GM19397 (cell line): ENCODE results near the gene ARHGAP21.

ENCODE experiments used
- ATAC-seq: cut with Tn5 transposase; IDR thresholded peaks from one replicate; pipeline ENCODE4 v1.9.1; 2021; ENCODE audit warnings: mild to moderate bottlenecking, moderate library complexity; ENCODE audit not compliant: unreplicated experiment

Gene ARHGAP21

DNA sequence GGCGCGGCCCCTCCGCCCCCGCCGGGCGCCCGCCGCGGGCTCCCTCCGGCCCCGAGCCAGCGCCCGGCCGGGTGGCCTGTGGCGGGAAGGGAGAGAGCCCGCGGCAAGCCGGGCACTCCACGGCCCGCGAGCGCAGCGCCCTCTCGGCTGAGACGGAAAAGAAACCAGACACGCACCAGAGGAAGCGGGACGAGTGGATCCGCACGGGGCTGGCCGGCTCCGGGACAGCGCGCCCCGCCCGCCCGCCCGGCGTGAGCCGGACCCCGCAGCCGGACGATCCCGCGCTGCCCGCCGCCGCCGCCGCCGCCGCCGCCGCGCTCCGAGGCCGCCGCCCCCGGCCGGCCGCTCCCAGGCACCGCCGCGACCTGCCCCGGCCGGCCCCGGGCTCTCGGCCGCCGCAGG is 300 bp downstream of the ARHGAP21 start:
- peak; percentile 33 for ATAC-seq

DNA sequence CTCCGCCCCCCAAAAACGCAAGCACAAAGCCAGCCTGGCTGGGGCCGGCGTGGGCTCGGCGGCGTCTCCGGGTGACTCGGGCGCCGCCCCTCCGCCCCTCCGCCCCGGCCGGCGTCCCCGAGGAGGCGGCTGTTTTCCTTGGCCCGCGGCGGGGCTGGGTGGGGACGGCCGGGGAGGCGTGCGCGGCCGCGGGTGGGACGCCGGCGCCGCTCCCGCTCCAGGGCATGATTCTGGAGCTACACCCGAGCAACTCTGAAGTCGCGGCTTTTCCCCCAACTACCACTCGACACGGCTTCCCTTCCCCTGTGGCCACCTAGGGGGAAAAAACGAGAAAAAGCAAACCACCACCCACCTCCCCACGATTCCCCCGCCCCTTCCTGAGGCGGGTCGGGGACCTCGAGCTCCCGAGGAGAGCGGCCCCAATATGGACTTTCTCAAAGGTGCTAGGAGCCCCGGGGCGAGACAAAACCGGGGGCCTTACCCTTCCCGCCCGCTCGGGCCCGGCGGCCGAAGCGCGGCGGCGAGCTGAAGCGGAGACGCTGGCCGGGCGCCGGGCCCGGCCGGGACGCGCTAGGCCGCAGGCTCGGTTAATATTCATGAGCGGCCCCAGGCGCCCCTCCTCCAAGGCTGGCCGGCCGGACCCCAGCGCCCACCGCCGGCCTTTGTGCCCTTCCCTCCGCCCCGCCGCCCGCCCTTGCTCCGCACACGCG is 856 bp downstream of the ARHGAP21 start:
- ATAC-seq, result peak; percentile 33

DNA sequence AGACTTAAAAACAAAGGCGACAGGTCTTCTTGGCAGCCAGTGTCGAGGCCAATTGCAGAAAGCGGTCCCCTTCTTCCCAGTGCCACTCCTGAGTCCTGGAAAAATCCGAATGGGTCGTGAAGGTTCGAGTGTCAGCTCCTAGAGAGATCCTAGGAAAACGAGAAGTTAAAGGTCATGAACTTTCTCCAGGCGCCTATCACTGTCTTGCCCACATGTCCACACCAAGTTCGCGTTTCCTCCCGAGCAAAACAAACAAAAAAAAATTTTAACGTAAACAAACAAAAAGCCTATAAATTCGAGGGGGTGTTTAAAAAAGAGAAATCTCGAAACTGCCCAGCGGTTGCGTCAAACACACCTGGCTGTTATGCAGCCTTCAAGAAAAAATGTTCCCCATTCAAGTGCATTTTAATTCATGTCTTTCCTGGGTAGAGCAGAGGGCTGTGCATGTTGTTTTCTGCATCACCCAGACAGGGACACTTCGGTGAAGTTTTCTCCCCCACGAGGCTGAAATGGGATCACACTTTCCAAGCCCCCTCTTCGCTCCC is 1.5 kb downstream of the ARHGAP21 start:
- ATAC-seq, result no peak

DNA sequence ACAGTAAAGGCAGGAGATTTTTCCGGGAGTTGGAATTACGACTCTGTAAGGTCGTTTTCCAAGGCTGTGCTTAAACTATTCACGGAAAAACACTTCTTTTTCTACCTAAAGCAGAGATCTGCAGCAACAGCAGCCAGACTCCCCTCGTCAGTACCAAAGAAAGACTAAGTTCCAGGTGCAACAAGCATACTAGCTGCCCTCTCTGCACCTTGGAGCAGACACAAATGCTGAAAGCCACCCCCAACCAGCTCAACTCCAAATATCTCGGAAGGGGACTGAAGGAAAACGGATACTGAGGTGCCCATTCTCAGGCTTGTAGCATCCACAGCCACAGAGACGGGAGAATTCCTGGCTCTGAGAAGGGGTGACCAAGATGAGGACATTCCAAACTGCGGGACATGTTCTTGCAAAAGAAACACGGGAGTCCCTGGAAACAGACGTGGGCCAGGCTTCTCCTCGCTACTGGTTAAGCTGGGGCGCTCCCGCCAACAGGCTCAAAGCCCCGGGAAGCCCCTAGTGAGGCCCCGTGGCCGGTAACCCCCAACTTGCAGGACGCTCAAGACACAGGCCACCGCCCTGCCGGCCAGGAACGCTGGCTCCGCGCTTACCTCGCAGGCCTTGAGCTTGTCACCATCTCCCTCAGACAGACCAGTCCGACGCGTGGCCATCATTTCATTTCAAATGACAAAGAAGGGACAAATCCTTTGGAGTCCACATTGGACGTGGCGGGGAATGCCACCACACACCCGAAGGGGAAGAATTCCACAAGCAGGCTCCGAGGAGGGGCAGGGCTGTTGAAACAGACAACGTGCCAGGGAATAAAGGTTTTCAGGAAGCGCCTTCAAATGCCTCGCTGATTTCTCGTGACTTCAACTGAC is 2.2 kb downstream of the ARHGAP21 start:
- ATAC-seq, result no peak

DNA sequence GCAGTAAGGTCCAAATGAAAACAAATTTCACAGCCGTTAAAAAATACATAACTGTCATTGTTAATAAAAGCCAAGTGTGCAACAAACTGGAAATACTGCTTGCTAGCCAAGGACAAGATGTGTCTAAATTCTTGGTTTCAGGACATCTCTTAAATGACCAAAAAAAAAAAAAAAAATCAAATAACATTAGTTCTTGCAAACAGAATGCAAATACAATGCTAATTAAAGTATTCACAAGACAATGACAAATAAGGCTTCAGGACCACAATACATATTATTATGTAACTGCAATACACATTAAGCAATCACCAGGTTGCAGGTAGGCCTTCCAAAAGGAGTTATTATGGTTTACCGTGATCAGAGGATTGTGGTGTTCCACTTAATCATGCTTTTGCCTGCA is 3.6 kb downstream of the ARHGAP21 start:
- ATAC-seq, result no peak

DNA sequence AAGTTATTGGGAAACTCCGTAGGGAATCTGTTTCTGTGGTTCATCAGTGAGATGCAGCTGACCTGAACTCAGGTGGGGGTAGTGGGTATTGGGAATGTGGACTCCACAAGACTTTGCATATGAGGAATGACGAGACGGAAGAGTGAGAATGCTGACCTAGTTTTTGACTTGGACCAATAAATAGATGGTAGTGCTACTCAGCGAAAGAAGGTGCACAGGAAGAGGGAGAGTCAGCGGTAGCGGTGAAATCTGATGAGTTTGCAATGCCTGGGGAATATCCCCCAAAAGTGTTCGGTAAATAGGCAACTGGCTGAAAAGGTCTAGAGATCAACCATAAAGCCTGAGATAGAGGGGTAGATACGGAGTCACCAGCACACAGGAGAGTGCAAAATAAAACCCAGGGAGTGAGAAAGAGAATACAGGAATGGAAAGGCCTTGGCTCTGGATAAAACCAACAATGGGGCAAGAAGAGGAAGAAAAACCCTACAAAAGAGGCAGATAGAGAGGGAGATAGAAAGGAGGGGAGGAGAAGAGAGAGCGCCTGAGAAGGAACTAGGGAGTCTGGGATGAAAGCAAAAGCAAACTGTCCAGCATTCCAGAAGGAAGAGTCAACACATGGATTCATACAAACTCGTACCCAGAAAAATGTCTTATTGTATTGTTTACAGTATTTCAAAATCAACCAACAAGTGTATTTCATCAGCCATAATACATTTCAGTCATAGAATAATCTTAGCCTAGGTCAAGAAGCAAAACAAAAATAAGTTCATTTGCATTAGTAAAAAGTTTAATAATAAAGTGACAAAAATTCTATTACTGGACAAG is 5.4 kb downstream of the ARHGAP21 start:
- ATAC-seq, result no peak

DNA sequence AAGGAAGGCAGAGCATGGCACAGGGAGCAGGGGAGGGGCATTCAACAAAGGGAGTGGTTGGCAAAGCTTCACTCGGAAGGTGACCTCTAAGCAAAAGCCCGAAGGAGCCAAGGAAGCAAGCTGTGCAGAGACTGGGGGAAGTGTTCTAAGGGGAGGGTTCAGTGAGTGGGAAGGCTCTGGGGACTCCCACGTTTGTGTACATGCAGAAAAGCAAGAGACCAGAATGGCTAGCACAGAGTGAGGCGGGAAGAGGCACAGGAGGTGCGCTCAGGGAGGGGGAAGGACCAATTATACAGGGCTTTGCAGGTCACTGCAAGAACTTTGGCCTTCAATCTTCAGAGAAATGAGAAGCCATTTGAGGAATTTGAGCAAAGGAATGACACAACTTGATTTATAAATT is 7.4 kb downstream of the ARHGAP21 start:
- no peak for ATAC-seq

DNA sequence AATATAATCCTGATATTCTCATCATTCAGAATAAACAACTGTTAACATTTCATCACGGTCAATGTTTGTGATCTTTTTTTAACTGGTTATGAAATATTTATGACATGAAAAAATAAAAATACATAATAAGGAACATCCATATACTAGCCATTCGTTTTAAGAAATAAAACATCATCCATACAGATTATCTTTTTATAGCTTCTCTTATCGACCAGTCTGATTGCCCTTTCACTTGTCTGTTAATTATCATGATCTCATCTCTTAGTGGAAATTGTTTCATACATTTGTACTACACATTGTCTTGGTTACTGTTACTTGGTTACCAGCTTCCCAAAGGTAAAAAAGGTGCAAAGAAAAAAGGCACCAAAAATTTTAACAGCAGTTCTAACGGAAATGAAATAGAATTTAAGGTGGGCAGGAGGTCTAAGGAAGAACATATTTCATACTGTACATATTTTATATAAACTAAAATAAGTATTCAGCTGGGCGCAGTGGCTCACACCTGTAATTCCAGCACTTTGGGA is 8.4 kb downstream of the ARHGAP21 start:
- ATAC-seq, result no peak

DNA sequence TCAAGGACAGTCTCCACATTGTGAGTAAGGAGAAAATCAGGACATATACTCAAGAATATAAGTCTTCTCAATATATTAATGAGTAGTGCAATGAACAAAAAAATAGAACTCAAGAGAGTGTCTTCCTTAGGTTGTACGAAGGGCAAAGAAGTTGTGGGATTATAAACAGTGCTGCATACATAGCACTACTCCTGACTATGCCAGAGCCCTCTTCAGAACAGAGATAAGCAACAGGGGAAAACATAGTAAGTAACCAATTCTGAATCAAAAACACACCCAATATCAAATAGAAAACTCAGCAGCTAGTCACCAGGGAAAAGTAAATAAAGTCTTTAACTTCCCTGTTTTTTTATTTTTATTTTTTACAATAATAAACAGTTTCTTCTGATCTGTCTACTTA is 10.6 kb downstream of the ARHGAP21 start:
- no peak for ATAC-seq

DNA sequence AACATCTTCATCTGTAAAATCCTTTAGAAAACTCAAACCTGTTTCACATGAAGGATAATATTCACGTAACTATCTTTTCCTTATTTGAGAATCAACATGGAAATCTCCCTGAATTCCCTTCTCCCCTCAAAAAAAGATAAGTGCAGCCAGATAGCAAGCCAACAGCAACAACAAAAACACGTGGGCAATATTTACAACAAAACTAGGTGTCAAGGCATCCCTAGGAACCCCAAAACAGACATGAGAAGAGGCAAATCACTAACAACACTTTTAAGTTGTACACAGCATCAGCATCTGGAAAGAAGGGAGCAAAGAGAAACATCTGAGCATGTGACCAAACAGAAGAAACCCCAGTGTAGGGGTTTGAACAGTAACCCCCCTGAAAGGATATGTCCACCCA is 12.2 kb downstream of the ARHGAP21 start:
- no peak for ATAC-seq

DNA sequence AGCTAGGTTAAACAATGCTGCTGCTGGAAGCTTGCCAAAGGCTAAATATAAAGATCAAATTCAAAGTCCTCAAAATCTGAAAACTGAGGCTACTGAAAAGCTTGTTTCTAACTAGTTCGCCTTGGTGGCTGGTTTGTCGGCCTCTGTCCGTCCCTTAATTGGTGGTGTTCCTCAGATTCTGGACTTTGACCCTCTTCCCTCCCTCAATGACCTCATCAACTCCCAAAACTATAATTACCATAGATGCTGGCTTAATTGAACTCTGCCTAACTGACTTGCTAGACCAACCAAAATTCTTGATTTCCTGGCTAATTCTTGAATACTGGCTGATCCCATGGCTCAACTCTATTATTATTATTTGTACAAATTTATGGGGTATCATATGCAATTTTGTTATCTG is 15.6 kb downstream of the ARHGAP21 start:
- no peak for ATAC-seq

DNA sequence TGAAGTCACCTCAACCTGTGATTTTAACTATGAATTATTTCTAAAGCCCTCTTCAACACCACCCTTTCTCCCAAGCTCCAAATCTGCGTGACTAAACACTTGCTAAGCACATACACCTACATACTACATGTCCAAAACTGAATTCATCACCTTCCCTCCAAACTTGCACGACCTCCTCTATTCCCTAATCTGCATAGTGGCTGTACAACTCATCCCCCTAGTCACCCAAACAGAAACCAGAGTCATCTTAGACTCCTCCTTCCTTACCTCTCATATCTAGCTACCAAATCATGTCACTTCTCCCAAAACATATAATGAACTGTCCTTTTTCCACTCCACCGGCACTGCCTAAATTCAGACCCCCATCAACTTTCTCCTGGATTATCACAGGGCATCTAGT is 16.2 kb downstream of the ARHGAP21 start:
- no peak for ATAC-seq

DNA sequence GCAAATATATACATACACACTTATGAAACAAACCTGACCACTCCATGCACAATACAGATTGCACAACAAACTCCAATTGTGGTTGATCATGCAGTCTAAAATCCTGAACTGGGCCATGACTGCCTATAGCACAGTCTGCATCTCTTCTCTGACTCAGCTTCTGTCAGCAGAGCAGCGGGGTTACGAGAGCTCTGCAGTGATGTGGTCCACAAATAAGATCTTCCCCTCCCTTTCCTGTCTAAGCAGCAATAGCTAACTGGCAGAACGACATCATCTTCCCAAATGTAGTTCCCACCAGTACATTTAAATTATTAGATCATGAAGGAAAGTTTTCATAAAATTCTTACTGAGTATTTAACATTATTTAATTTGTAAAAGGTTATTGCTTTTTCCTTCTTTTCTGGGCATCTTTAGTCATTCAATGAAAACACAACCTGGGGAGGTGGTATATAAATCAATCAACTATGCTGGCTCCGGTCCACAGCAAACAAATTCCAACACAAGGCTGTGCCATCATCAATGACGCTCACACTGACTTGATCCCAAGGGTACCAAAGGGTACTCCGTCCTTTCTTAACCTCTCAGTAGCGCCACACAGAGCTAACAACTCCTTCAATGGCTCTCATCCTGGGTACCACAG is 17.1 kb downstream of the ARHGAP21 start:
- ATAC-seq, result peak; percentile 51

DNA sequence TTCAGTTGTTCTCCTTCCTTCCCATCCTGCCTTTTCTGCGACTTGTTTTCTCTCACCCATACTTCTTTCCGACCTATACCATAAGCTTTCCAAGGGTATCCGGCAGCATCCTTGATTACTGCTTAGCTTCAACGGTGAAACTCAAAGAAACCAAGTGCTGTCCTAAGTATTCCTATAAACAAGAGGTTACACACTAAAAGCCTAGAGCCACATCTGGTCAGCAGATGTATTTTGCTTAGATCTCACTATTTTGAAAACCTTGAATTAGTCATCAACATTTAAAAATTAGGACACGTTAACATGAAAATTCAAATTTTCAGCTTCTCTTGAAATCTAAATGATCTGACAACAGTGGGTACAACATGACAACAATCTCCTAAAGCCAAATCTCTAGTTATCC is 20.0 kb downstream of the ARHGAP21 start:
- no peak for ATAC-seq

DNA sequence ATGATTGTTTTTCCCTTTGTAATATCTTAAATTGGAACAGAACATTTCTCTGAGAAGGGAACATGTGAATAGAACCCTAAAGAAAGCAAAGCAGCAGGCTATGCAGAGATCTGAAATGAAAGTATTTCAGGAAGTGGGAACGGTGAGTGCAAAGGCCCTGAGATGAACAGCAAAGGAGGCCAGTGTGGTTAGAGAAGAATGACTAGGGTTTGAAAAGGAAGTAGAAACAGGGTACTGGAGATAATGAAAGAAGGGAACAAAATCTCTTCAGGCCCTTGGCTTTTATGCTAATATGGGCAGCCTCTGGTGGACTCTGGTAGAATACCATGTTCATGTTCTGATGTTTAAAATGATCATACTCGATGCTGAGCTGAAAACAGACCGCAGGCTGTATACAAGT is 22.2 kb downstream of the ARHGAP21 start:
- ATAC-seq, result peak; percentile 78

DNA sequence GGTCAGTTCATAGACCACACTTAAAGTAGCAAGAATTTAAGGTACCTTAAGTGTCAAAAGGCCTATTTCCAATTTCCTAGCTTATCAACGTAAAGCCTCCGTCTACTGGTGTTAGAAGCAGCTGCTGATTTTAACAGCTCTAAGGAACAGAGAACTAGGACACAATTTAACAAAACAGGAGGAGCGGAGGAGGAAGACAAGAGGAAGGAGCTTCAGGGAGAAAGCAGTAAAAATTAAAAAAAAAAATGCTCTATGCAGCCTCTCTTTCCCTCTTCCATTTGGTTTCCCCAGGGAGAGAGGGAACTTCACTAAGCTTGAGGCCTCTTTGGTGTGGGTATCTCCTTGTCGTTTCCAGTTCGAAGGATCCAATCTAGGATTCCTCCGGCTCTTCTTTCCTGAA is 22.7 kb downstream of the ARHGAP21 start:
- ATAC-seq, result no peak

DNA sequence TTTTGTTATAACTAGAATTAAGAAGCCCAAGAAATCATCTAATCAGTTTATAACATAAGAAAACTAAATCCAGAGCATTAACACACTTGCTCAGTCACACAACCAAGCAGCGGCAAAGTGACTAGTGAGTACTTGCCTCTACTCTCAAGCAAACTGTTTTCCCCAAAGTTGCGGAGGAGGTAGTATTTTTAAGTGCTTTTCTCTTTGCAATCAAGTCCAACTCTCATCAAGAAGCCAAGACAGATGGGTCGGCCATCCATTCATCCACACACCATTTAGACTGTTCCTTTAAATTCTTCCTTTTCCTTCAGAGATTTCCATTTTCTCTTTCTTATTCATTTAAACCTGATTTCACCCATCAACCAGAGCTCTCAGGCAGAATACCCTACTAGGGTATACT is 25.4 kb downstream of the ARHGAP21 start:
- no peak for ATAC-seq

DNA sequence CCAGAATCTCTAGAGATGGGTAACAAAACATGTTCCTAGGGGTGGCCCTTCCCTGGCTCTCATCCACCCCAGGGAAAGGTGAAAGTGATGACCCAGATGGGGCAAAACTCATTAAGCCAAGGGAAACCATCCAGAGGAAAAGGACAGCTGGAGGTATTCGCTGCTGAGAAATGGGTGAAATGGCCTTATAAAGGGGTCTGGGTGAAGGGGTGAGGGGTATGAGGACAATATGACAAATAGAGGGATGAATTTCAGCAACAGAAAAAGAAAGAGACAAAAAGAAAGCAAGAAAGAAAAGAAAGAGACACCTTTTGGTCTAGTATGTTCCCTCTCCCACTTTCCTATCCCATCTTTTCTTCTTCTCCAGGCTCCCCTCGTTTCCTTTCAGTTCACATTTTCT is 26.6 kb downstream of the ARHGAP21 start:
- no peak for ATAC-seq

DNA sequence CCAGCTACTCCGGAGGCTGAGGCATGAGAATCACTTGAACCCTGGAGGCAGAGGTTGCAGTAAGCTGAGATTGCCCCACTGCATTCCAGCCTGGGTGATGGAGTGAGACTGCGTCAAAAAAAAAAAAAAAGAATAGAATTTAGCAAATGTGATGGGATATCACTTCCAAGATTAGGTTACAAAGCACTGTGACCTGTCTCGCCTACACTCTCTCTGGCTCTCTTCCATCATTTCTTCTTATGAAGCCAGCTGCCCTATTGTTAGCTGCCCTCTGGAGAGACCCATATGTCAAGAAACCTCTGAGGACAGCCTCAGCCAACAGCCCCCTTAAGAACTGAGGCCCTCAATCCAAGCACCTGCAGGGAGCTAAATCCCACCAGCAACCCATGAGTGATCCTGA is 28.2 kb downstream of the ARHGAP21 start:
- ATAC-seq, result no peak

DNA sequence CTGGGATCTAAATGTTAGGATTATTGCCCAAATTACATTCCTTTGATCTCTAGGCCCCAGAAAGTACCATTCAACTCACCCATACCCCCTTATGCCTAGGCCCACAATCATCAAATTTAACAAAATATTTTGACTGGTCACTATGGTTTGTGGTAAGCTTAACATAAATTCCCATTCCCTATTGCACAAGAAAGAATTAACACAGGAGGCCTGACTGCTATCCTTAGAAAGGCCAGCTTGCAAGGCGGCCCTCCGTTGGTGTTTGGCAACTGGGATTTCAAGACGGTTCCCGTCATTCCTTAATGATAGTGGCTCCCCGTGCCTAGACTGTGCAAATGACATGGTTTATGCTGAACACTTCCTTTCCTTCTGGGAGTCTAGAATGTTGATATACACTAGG is 29.6 kb downstream of the ARHGAP21 start:
- ATAC-seq, result no peak
